ENCODE data around the gene PRKG1. TPM values are rescaled to one million over a fixed set of nuclear protein-coding genes. Genes with fewer than 3 reads are reported as not detected.

PRKG1 gene
- total and polyA plus RNA-seq, 2 of the 8 experiments (the other 6 are each of a cell fraction or from before 2014, with no cell fraction given): 4.2 to 15.2 TPM

- CTCF ChIA-PET (ENCODE audit: partially characterized antibody): interaction anchor here (0.6 to 2.0 kb wide), 4 partner anchors 11 to 507 kb away, joined by 3 to 8 read pairs (median 4); no protein-coding TSS in a partner anchor
- no peaks in the 10 kb centered on the region for H3K36me3 ChIP-seq (ENCODE audit: control insufficient read depth in 2 of 4, insufficient read depth in 4 of 4, low read length in 3 of 4)
- H3K9ac ChIP-seq (replicated peaks in 1 of 4; ENCODE audit: extremely low read depth in 1 of 4, low read depth in 3 of 4, low read length in 3 of 4): no peak overlapping the region
- no peak overlapping the region for H3K23ac ChIP-seq (ENCODE audit: insufficient read length)
- no peak overlapping the region for H4K8ac ChIP-seq (ENCODE audit: extremely low read depth, insufficient read depth, low read length)
- H4K91ac ChIP-seq (replicated peaks; ENCODE audit: insufficient read length, low read length): no peak overlapping the region
- no peak overlapping the region for H3K18ac ChIP-seq (ENCODE audit: extremely low read depth, low read length)
- no peaks in the 10 kb centered on the region for H3K27me3 ChIP-seq (replicated peaks in 1 of 4; ENCODE audit: control insufficient read depth in 3 of 4, extremely low read depth in 1 of 4, insufficient read depth in 3 of 4, low read length in 3 of 4)
- no peak for TF ChIP-seq BCL11A (IDR thresholded peaks at IDR 0.05; ENCODE audit: low read depth in 2 of 2, low read length in 2 of 2)
- TF ChIP-seq HDAC2 (IDR thresholded peaks at IDR 0.05; ENCODE audit: borderline replicate concordance in 1 of 2, low read depth in 2 of 2, low read length in 2 of 2): no peak
- TF ChIP-seq YY1 (IDR thresholded peaks at IDR 0.05; ENCODE audit: low read depth, low read length): no peak
- TF ChIP-seq KDM1A (IDR thresholded peaks at IDR 0.05; ENCODE audit: borderline replicate concordance, low read length): no peak
- TF ChIP-seq BACH1 (IDR thresholded peaks at IDR 0.05; ENCODE audit: low read length): no peak
- TF ChIP-seq EZH2 (IDR thresholded peaks at IDR 0.05; ENCODE audit: low read depth, low read length, severe bottlenecking): no peak
- H3K79me2 ChIP-seq (ENCODE audit: control insufficient read depth in 1 of 2, insufficient read depth in 2 of 2, low read length in 2 of 2): no peaks in the 10 kb centered on the region
- no peaks in the 10 kb centered on the region for H3K79me1 ChIP-seq (ENCODE audit: low read depth, low read length)
- no peaks in the 10 kb centered on the region; a peak in 1 of 7 replicates for H3K4me1 ChIP-seq (replicated peaks in 1 of 4; ENCODE audit: control insufficient read depth in 3 of 4, insufficient read depth in 4 of 4, low read length in 3 of 4)
- no peak overlapping the region for H3K56ac ChIP-seq (replicated peaks; ENCODE audit: insufficient read length, low read depth, low read length)
- H2AK5ac ChIP-seq (ENCODE audit: low read depth, low read length): no peak overlapping the region
- FAIRE-seq (no peak), DNase-seq (ENCODE audit: low read depth in 1 of 2, low spot score in 2 of 2) (no peak)
- H3K4me3 ChIP-seq (ENCODE audit: extremely low read depth in 1 of 4, insufficient read depth in 2 of 4, low read depth in 3 of 4, low read length in 4 of 4): no peak overlapping the region
- no peaks in the 10 kb centered on the region for H3K23me2 ChIP-seq (ENCODE audit: low read depth, low read length)
- H2BK15ac ChIP-seq (ENCODE audit: low read length): no peak overlapping the region
- WGBS, 2 experiments (ENCODE audit: extremely low coverage in 1 of 2, insufficient coverage in 1 of 2, insufficient read length in 1 of 2, insufficient replicate concordance in 2 of 2, low coverage in 1 of 2, low lambda C conversion rate in 2 of 2, missing lambda C conversion rate in 1 of 2): 75% methylated on average over 1 of the region's 1 CpG; no CpG with 5 or more reads in 1 of the 2 experiments
- H3K27ac ChIP-seq (ENCODE audit: low read depth, low read length): no peak overlapping the region
- H2BK120ac ChIP-seq (replicated peaks; ENCODE audit: low read depth, low read length): no peak overlapping the region
- no peak overlapping the region for H2BK5ac ChIP-seq (ENCODE audit: low read depth, low read length)
- H2BK12ac ChIP-seq (ENCODE audit: low read depth, low read length): no peak overlapping the region
- no peak overlapping the region for H2AFZ ChIP-seq (ENCODE audit: low read length)
- H4K20me1 ChIP-seq (replicated peaks in 1 of 2; ENCODE audit: control insufficient read depth in 1 of 2, insufficient read depth in 2 of 2, low read length in 2 of 2): peaks cover 0 to 3% of the 10 kb centered on the region in 2 experiments
- POLR2A ChIA-PET (ENCODE audit: partially characterized antibody): no interaction called here
- H3K4ac ChIP-seq (replicated peaks; ENCODE audit: insufficient read length, low read depth, low read length): no peak overlapping the region
- no peak overlapping the region for H2BK20ac ChIP-seq (ENCODE audit: low read length)
- no peaks in the 10 kb centered on the region for H3K9me3 ChIP-seq (ENCODE audit: insufficient read depth in 2 of 2, low read depth in 1 of 2, low read length in 1 of 2)
- H3K14ac ChIP-seq (ENCODE audit: insufficient read length): no peak overlapping the region
- H4K5ac ChIP-seq (ENCODE audit: insufficient read length, low read depth, low read length): no peak overlapping the region
- H3K4me2 ChIP-seq (ENCODE audit: insufficient read depth in 1 of 2, low read depth in 2 of 2, low read length in 2 of 2): no peak overlapping the region
Observed at GRCh38 chr10:51981731-51982130, 907.4 kb downstream of the PRKG1 start.

Measured in H1 (cell line).